SH-SY5Y (cell line): ENCODE measurements around the gene BUB3.

Experiments
- GATA2 ChIP-seq: IDR thresholded peaks from 2 replicates; pipeline ENCODE4 v1.6.1; 2011; ENCODE audit warnings: mild to moderate bottlenecking, low read depth, low read length
- GATA3 ChIP-seq: IDR thresholded peaks from 2 replicates; pipeline ENCODE4 v1.6.1; 2011; ENCODE audit warnings: low read depth, mild to moderate bottlenecking, low read length, moderate library complexity

Gene BUB3

GRCh38 chr10:123154711-123155505 is 706 bp downstream of the BUB3 start:
- no peak for TF ChIP-seq GATA3
- no peak for TF ChIP-seq GATA2

- no peak for TF ChIP-seq GATA3
- TF ChIP-seq GATA2 = no peak
Observed at GRCh38 chr10:123156078-123156477, 1.9 kb downstream of the BUB3 start.

- TF ChIP-seq GATA2 = no peak
- no peak for TF ChIP-seq GATA3
Observed at GRCh38 chr10:123157210-123157609, 3.0 kb downstream of the BUB3 start.

DNA sequence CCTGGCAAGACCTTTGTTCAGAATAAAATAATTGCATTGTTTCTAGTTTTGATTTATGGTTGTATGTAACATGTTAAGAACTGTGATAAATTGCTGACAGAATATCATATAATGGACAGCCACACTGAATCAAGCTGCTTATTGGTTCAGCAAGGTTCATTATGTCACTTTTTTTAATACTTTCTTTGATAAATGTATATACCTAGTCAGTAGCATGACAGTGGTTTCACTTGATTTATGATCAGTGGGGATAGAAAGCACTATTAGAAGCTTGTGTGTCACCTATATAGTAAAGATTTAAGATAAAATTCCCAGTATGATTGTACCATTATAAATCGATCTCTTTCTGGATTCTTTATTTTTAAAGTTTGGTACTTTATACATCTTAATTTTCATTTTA is 4.5 kb downstream of the BUB3 start:
- no peak for TF ChIP-seq GATA3
- no peak for TF ChIP-seq GATA2

- TF ChIP-seq GATA2 (no peak), GATA3 (no peak)
Observed at GRCh38 chr10:123160311-123160980, 6.2 kb downstream of the BUB3 start.

DNA sequence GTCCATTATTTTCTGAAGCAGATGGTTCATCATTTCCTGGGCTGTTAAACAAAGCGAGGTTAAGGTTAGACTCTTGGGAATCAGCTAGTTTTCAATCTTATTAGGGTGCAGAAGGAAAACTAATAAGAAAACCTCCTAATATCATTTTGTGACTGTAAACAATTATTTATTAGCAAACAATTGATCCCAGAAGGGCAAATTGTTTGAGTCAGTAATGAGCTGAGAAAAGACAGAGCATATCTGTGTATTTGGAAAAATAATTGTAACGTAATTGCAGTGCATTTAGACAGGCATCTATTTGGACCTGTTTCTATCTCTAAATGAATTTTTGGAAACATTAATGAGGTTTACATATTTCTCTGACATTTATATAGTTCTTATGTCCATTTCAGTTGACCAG is 10.1 kb downstream of the BUB3 start:
- TF ChIP-seq GATA2 = no peak

GRCh38 chr10:123165445-123166072 is 11.4 kb downstream of the BUB3 start:
- TF ChIP-seq GATA3 = no peak
- TF ChIP-seq GATA2 = no peak

DNA sequence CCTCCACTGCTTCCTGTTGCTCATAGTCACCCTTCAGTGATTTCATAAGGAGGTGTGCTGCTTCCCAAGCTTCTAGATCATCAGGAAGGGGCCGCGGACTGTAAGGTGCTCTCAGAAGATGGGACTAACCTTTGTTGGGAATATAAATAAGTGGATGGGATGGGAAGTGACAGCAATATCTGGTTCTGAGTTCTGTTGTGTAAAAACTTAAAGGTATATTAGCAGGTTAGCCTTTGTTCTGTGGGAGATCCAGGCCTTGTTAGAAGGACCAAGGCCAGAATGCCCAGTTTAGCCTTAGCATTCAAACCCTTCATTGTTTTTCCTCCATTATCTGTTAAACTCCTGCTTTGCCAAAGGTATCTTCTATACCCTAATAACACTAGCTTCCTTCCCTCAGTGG is 12.4 kb downstream of the BUB3 start:
- TF ChIP-seq GATA2 = no peak
- no peak for TF ChIP-seq GATA3

GRCh38 chr10:123170961-123171360 is 16.8 kb downstream of the BUB3 start:
- TF ChIP-seq GATA2 (no peak), GATA3 (no peak)

GRCh38 chr10:123175389-123176387 is 21.5 kb downstream of the BUB3 start:
- TF ChIP-seq GATA2 (no peak), GATA3 (no peak)

DNA sequence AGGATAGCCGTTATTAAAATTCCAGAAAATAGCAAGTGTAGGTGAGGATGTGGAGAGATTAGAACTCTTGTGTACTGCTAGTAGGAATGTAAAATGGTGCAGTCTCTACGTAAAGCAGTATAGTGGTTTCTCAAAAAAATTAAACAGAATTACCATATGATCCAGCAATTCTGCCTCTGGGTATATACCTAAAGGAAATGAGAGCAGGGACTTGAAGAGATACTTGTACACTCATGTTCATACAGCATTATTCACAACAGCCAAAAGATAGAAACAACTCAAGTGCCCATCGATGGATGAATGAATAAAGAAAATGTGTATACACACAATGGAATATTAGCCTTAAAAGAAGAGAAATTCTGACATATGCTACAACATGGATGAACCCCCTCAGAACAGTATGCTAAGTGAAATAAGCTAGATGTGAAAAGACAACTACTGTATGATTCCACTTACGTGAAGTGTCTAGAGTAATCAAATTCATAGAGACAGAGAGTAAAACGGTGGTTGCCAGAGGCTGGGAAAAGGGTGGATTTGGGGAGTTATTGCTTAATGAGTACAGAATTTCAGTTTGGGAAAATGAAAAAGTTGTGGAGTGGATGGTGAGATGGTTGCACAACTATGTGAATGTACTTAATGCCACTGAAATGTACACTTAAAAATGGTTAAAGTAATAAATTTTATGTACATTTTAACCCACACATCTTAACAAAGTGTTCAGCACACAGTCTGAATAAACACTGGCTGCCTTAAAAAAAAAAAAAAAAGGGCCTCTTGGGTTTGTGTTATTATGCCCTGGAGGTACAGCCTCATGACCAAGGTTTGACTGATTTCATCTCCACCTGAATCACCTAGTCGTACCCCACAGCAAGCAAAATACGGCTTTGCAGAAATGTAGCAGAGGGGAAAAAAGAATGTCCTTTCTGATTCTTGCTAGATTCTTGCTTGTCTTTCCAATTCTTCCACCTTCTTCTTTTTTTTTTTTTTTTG is 26.2 kb downstream of the BUB3 start:
- TF ChIP-seq GATA2 (no peak), GATA3 (no peak)

DNA sequence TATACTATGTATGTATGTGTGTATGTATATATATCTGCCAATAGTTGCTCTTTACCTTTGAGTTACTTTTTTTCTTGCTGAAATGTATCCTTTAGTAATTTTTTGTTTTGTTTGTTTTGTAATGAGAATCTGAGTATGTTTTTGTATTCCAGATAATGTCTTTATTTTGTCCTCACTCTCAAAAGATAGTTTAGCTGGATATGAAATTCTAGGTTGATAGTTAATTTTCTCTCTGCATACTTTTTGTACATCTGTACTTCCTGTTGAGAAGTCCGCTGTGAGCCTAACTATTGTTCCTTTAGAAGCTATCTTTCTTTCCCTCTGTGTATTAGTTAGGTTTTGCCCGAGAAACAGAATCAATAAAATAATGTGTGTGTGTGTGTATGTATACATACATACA is 29.5 kb downstream of the BUB3 start:
- no peak for TF ChIP-seq GATA3
- TF ChIP-seq GATA2 = no peak

- TF ChIP-seq GATA2 (no peak), GATA3 (no peak)
Observed at GRCh38 chr10:123187781-123188180, 33.6 kb downstream of the BUB3 start.
